Neural crest cell (in vitro differentiated cells): ENCODE measurements around the gene GADD45A. TPM values are rescaled to one million over a fixed set of nuclear protein-coding genes. Genes with fewer than 3 reads are reported as not detected.
A peak's percentile ranks its signal among the peaks of the same experiment; 100 is the strongest.

Experiments
- DNase-seq: peaks from one replicate; pipeline ENCODE4 v3.0.0; 2021; ENCODE audit warnings: low read depth, mixed read lengths, low spot score
- H3K27ac Mint-ChIP-seq: one replicate; pipeline ENCODE4 v1.8.0; 2021; ENCODE audit warnings: mild to moderate bottlenecking, mixed read lengths; ENCODE audit not compliant: unreplicated experiment
- H3K27me3 Mint-ChIP-seq: 2 replicates; pipeline ENCODE4 v1.8.0; 2021; ENCODE audit warnings: low read depth, mild to moderate bottlenecking, mixed read lengths
- H3K36me3 Mint-ChIP-seq: 2 replicates; pipeline ENCODE4 v1.8.0; 2021; ENCODE audit warnings: low read depth, mild to moderate bottlenecking, mixed read lengths
- H3K4me1 Mint-ChIP-seq: 2 replicates; pipeline ENCODE4 v1.8.0; 2021; ENCODE audit warnings: mixed read lengths
- H3K4me3 Mint-ChIP-seq: one replicate; pipeline ENCODE4 v1.8.0; 2021; ENCODE audit warnings: mild to moderate bottlenecking, mixed read lengths
- H3K9me3 Mint-ChIP-seq: 2 replicates; pipeline ENCODE4 v1.8.0; 2021; ENCODE audit warnings: mixed read lengths
- CTCF ChIP-seq: fragments of 200-600 bp; sonication (generic); conservative IDR thresholded peaks from 2 replicates; pipeline ENCODE4 v1.5.0; 2021; ENCODE audit warnings: antibody characterized with exemption, mild to moderate bottlenecking
- long read RNA-seq: library from polyadenylated mRNA; unstranded; transcript quantifications from one replicate; pipeline ENCODE4 v2.0.0, GENCODE V29; 2020
- total RNA-seq: library from RNA; stranded (reverse); gene quantifications from 2 replicates; pipeline ENCODE4 v1.2.1, GENCODE V29; 2021

The GADD45A gene
- 16.1 and 17.8 TPM in 2 replicates for total RNA-seq
- long read RNA-seq, partial matches to known transcripts, result 1 of 7 reads
- long read RNA-seq, other reads (novel, unspliced or antisense), result 3 of 7 reads

DNA sequence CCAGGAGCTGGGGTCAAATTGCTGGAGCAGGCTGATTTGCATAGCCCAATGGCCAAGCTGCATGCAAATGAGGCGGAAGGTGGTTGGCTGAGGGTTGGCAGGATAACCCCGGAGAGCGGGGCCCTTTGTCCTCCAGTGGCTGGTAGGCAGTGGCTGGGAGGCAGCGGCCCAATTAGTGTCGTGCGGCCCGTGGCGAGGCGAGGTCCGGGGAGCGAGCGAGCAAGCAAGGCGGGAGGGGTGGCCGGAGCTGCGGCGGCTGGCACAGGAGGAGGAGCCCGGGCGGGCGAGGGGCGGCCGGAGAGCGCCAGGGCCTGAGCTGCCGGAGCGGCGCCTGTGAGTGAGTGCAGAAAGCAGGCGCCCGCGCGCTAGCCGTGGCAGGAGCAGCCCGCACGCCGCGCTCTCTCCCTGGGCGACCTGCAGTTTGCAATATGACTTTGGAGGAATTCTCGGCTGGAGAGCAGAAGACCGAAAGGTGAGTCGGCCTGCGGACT is at the start of gene GADD45A:
TSS of gene GADD45A (plus strand) at position 135 of the 491 bp plus-strand sequence. CDS start at position 429, 294 bp downstream.
- no peak for TF ChIP-seq CTCF
- Mint-ChIP-seq H3K9me3 (no peaks in the 10 kb centered on the region), H3K4me3 (peak within 1 kb of the TSS; percentile 99), H3K27ac (peak within 1 kb of the TSS; percentile 68), H3K36me3 (peaks cover 10% of the 10 kb centered on the region), H3K27me3 (no peaks in the 10 kb centered on the region), H3K4me1 (peaks cover 25% of the 10 kb centered on the region)
- DNase-seq, result peak; percentile 94

- Mint-ChIP-seq H3K4me3 (no peak overlapping the region), H3K27ac (no peak overlapping the region), H3K27me3 (no peaks in the 10 kb centered on the region), H3K9me3 (no peaks in the 10 kb centered on the region), H3K36me3 (no peaks in the 10 kb centered on the region), H3K4me1 (no peaks in the 10 kb centered on the region)
- TF ChIP-seq CTCF, result no peak
- no peak for DNase-seq
These were observed 48.9 kb upstream of the GADD45A start for GRCh38 chr1:67636146-67636545.

- DNase-seq, result no peak
- no peak overlapping the region for H3K27ac Mint-ChIP-seq
- TF ChIP-seq CTCF, result no peak
- H3K9me3 Mint-ChIP-seq, result no peaks in the 10 kb centered on the region
- no peaks in the 10 kb centered on the region for H3K36me3 Mint-ChIP-seq
- no peak overlapping the region for H3K4me3 Mint-ChIP-seq
- H3K4me1 Mint-ChIP-seq, result peaks cover 9% of the 10 kb centered on the region
- H3K27me3 Mint-ChIP-seq, result no peaks in the 10 kb centered on the region
These were observed 45.6 kb upstream of the GADD45A start for GRCh38 chr1:67639361-67639760.

GRCh38 chr1:67642629-67643028 is 42.4 kb upstream of the GADD45A start:
- Mint-ChIP-seq H3K36me3 (no peaks in the 10 kb centered on the region), H3K27me3 (no peaks in the 10 kb centered on the region), H3K4me3 (no peak overlapping the region), H3K9me3 (no peaks in the 10 kb centered on the region), H3K27ac (no peak overlapping the region), H3K4me1 (peaks cover 9% of the 10 kb centered on the region)
- no peak for TF ChIP-seq CTCF
- DNase-seq, result peak; percentile 24

- Mint-ChIP-seq H3K27ac (no peak overlapping the region), H3K36me3 (no peaks in the 10 kb centered on the region), H3K9me3 (no peaks in the 10 kb centered on the region), H3K4me3 (no peak overlapping the region), H3K4me1 (peaks cover 9% of the 10 kb centered on the region), H3K27me3 (no peaks in the 10 kb centered on the region)
- no peak for DNase-seq
- no peak for TF ChIP-seq CTCF
These were observed 40.4 kb upstream of the GADD45A start for GRCh38 chr1:67644566-67644965.
